GM12891 (cell line): ENCODE measurements around the gene AK1.
"Not testable (repeated sequence)": the region's sequence is repeated elsewhere in the genome, so short reads cannot be mapped to it uniquely, and the experiment has no call there.

Source experiments
- DNase-seq: peaks from one replicate; pipeline ENCODE4 v3.0.0; 2011; ENCODE audit warnings: low spot score; ENCODE audit not compliant: insufficient read length
- FAIRE-seq: peaks from 2 replicates; lab custom pipeline; 2011; peaks lifted over from hg19 to GRCh38; lab: Jason Lieb, UNC
- PAX5 ChIP-seq: IDR thresholded peaks from 2 replicates; pipeline ENCODE4 v1.6.1; 2011; ENCODE audit warnings: low read length, moderate library complexity, mild to moderate bottlenecking; ENCODE audit not compliant: insufficient read depth, severe bottlenecking
- POLR2A ChIP-seq: IDR thresholded peaks from 2 replicates; pipeline ENCODE4 v1.6.1; 2011; ENCODE audit warnings: low read depth, low read length, control low read depth
- POLR2AphosphoS5 ChIP-seq: IDR thresholded peaks from 2 replicates; pipeline ENCODE4 v1.6.1; 2011; ENCODE audit warnings: low read depth, low read length, control low read depth
- POU2F2 ChIP-seq: IDR thresholded peaks from 2 replicates; pipeline ENCODE4 v1.6.1; 2011; ENCODE audit warnings: low read depth, mild to moderate bottlenecking, control low read depth, low read length, moderate library complexity
- SPI1 ChIP-seq: IDR thresholded peaks from 2 replicates; pipeline ENCODE4 v1.6.1; 2011; ENCODE audit warnings: low read depth, low read length, control low read depth
- TAF1 ChIP-seq: IDR thresholded peaks from 2 replicates; pipeline ENCODE4 v1.6.1; 2011; ENCODE audit warnings: low read depth, low read length, control low read depth

The AK1 gene

DNA sequence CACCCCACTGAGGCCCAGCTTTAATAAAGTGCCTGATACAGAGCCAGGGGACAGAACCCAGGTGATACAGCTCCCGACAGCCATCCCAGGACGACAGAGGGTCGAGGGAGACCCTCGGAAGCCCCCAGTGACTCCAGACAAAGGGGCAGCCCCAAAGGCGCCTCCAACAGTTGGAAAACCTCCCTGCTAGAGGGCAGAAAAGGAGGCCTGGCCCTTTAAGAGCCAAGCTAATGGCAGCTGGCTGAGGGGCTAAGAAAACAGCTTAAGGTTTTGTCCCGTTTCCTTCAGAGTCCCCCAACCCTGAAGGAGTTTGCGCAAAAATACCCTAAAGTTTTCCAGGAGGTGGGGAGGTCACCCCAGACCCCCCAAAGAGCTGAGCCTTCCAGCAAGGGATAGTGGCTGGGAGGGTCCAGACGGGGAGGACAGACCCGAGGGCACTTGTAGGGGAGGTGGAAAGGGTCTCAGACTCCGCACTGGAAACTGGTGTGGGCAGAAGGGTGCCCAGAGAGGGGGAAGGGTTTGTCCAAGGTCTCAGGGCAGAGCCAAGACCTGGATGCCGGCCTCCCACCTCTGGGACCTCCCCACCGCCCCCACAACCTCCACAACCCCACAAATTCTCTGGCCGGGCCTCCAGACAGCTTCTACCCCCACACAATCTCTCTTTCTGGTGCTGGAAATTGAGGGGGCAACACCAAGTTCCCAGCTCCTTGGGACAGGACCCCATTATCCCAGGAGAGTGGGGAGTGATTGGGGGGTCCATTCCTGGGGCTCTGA is 8.2 kb upstream of the AK1 start:
- no peak for DNase-seq
- no peak for TF ChIP-seq POLR2A
- no peak for TF ChIP-seq POLR2AphosphoS5
- no peak for TF ChIP-seq PAX5
- TF ChIP-seq SPI1: no peak
- no peak for TF ChIP-seq POU2F2
- no peak for TF ChIP-seq TAF1
- FAIRE-seq: no peak

GRCh38 chr9:127884976-127885490 is 7.6 kb upstream of the AK1 start:
- TF ChIP-seq SPI1 (no peak), PAX5 (no peak), POLR2AphosphoS5 (no peak), POU2F2 (no peak), POLR2A (no peak), TAF1 (no peak)
- FAIRE-seq (no peak), DNase-seq (no peak)

GRCh38 chr9:127884427-127884911 is 7.0 kb upstream of the AK1 start:
- no peak for FAIRE-seq
- TF ChIP-seq SPI1: no peak
- TF ChIP-seq POLR2A: no peak
- TF ChIP-seq TAF1: no peak
- no peak for TF ChIP-seq POLR2AphosphoS5
- no peak for TF ChIP-seq POU2F2
- no peak for TF ChIP-seq PAX5
- no peak for DNase-seq

GRCh38 chr9:127883959-127884358 is 6.5 kb upstream of the AK1 start:
- FAIRE-seq (no peak), DNase-seq (no peak)
- TF ChIP-seq POLR2A: no peak
- TF ChIP-seq TAF1: no peak
- TF ChIP-seq PAX5: no peak
- TF ChIP-seq SPI1: no peak
- TF ChIP-seq POU2F2: no peak
- TF ChIP-seq POLR2AphosphoS5: no peak

DNA sequence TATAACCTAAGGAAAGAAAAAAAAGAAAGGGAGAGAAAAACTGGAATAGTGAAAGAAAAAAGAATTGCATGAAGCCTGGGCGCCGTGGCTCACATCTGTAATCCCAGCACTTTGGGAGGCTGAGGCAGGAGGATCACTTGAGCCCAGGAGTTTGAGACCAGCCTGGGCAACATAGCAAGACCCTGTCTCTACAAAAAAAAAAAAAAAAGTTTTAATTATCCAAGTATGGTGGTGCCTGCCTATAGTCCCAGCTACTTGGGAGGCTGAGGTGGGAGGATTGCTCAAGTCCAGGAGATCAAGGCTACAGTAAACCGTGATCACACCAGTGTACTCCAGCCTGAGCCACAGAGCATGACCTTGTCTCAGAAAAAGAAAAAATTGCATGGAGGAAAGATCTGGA is 4.2 kb upstream of the AK1 start:
- DNase-seq, FAIRE-seq: not testable (repeated sequence)

GRCh38 chr9:127880143-127880542 is 2.7 kb upstream of the AK1 start:
- no peak for TF ChIP-seq POLR2AphosphoS5
- TF ChIP-seq POLR2A: no peak
- no peak for TF ChIP-seq TAF1
- TF ChIP-seq PAX5: no peak
- no peak for TF ChIP-seq POU2F2
- peak; percentile 50 for TF ChIP-seq SPI1
- DNase-seq: no peak
- no peak for FAIRE-seq

- FAIRE-seq: no peak
- TF ChIP-seq POU2F2: peak; percentile 30; the same call in 1 of the 2 replicates
- no peak for TF ChIP-seq POLR2AphosphoS5
- no peak for DNase-seq
These were observed 1.3 kb upstream of the AK1 start for GRCh38 chr9:127878652-127879390.

DNA sequence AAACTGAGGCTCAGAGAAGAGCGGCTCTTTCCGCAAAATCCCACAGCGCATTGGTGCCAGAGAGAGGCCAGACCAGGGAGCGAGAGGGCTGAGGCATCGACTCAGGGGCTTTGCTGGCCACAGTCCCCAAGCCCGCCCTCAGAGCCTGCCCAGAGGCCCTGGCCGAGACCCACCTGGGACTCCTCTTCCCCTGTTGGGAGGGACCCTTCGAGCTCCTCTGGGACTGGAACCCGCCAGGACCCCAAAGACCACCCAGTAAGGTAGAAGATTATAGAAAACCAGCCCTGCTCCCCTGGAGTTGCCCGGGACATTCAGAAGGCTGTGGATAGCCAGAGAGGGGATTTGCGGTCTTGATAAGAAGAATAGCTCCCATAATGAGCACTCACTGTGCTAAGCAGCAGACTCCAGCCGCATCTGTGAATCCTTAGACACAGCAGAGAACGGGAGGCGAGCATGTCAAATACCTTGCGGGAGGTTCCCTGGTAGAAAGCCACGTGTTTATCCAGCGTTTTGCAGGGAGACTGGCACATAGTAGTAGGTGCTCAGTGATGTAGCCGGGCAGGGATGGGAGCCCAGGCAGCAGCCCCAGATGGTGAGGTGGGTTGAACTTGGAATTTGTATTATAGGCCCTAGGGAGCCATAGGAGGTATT is 651 bp upstream of the AK1 start:
- FAIRE-seq: no peak
- DNase-seq: no peak
- TF ChIP-seq SPI1 (no peak), PAX5 (no peak), POU2F2 (no peak), TAF1 (no peak), POLR2A (no peak), POLR2AphosphoS5 (no peak)
